GM19467 (cell line): ENCODE measurements around the gene REEP5.
"Not testable (repeated sequence)": the region's sequence is repeated elsewhere in the genome, so short reads cannot be mapped to it uniquely, and the experiment has no call there.

Source experiments
- ATAC-seq: cut with Tn5 transposase; IDR thresholded peaks from one replicate; pipeline ENCODE4 v1.9.1; 2021; ENCODE audit warnings: mild to moderate bottlenecking, moderate library complexity; ENCODE audit not compliant: unreplicated experiment

REEP5 gene

DNA sequence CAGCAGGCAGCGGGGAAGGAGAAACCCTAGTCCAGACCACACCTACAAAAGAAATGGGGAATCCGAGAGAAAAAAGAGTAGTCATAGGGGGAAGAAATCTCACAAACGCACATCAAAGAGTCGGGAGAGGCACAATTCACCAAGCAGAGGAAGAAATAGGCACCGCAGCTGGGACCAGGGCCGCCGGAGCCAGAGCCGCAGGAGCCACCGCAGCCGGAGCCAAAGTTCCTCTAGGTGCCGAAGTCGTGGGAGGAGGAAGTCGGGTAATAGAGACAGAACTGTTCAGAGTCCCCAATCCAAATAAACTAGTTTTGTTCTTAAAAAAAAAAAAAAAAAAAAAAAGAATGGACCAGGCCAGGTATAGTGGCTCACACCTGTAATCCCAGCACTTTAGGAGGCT is 29.3 kb downstream of the REEP5 start:
- no peak for ATAC-seq

DNA sequence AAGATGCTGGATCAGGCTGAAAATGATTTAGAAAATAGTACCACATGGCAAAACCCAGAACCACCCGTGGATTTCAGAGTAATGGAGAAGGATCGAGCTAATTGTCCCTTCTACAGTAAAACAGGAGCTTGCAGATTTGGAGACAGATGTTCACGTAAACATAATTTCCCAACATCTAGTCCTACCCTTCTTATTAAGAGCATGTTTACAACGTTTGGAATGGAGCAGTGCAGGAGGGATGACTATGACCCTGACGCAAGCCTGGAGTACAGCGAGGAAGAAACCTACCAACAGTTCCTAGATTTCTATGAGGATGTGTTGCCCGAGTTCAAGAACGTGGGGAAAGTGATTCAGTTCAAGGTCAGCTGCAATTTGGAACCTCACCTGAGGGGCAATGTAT is 30.0 kb downstream of the REEP5 start:
- not testable (repeated sequence) for ATAC-seq

DNA sequence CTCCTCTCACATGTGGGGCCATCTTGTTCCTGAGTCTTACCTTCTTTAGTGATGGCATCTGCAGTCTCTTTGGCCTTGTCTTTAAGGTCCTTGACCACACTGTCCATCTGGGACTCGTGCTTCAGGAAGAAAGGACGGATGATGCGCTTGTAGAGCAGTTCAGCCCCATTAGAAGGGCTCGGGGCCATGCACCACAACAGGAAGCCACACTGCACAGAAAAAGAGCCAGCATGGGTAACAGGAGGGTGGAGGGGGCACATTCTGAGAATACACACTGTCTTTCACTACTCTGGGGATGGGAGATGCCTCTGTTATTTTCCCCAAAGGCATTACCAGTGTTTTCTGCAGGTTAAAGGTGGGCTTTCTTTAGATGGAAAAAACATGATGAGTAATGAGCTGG is 35.1 kb downstream of the REEP5 start:
- no peak for ATAC-seq

DNA sequence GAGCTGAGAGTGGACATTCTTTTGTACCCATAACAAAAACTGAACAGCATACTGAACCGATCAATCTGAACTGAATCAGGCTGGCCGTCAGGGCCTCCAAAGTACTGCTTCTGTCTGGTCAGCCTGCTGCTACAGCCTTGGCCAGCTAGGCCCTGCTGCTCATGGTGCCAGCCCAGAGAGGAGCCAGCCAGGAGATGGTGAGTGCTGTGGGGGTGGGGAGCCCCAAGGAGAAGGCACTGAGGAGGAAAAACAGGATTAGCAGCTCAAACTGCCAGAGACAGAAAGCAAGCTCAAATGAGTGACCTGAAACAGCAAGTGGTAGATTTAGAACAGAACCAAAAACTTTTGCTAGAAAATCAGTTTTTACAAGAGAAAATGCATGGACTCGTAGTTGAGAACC is 37.0 kb downstream of the REEP5 start:
- ATAC-seq: no peak

DNA sequence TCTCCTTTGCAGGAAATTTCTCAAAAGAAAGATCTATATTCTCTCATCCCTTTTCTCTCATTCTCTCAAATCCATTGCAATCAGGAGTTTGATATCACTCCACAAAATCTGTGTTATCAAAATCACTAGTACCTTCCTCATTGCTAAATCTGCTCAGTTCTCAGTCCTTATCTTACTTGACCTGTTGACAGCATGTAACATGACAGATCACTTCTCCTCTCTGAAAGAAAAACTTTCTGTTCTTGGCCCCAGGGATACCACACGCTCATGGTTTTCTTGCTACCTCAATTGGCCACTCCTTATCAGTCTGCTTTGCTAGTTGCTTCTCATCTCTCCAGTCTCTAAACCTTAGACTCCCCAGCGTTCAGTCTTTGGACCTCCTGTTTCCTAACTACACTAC is 38.8 kb downstream of the REEP5 start:
- no peak for ATAC-seq

DNA sequence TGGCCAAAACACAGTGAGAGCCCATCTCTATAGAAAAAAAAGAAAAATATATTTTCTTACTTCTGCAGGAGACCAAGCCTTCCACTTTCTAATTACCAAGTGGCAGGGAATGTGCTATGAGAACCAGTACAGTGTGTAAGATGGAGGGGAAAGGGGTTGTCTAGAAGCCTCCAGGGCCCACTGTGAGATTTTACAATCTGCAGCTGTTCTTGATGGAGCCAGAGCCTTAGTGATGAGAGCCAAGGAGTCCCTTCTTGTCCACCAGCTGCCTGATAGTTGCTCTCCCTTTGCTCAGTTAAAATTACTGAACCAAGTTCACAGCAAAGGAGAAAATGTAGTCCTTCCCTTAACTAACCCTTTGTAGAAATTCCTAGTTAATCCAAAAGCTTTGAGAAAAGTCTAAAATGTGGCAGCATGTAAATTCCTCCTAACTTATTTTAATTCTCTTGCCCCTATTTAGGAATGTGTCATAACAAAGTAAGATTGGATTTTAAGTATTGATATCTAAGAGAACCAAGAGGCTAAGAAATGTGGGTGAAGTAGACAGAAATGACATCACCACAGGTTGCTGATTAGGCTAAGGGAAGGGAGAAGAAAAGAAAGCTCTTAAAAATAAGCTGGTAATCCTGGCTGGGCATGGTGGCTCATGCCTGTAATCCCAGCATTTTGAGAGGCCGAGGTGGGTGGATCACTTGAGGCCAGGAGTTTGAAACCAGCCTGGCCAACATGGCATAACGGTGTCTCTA is 41.6 kb downstream of the REEP5 start:
- no peak for ATAC-seq

DNA sequence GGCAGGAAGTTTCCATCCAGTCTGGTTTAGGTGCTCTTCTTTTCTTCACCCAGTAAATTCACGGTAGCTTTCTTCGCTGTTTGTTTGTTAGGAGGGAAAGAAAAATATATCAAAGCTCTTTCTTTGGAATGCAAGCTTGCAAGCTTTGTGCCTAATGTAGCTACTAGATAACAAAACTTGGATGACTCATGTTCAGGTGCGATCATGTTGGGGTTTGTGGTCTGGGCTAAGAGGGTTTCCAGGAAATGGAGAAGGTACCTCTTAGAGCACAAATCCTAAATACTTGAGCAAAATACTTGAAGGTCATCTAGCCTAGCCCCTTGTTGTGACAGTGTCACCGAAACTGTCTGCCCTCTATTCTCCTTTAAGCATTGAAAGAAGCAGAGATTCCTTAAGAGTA is 43.3 kb downstream of the REEP5 start:
- no peak for ATAC-seq

DNA sequence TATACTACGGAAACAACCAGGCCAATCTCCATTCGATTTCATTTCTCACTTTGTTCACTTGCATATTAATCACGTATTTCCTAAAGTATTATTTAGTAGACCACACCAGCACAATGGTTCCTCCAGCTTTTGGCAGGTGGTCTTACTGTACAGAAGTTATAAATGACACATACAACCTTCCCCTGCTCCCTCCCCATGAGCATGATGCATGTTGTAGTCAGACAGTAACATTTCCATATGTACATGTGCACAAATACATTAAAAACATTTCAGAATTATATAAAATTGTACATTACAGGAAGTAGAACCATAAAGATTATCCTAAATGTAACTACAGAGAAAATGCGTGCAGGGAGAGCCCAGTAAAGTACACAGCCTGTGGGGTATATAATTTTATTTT is 43.9 kb downstream of the REEP5 start:
- ATAC-seq: no peak

DNA sequence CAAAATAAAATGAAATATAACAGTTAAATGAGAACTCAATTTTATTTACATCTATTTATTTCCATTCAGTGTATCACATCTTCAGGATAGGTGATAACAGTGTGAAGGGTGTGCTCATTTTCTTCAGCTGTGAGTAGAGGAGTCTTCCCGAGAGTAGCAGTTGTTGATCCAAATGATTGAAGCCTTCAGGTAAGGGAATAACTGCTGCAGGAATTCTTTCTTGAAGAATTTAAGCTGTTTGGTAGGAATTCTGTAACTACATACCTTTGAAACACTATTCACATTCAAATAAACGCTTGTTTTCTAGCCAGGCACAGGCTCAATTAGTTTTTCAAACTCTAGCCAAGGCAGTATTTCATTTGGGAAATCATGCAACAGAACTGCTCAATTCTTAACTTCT is 45.7 kb downstream of the REEP5 start:
- ATAC-seq: no peak

DNA sequence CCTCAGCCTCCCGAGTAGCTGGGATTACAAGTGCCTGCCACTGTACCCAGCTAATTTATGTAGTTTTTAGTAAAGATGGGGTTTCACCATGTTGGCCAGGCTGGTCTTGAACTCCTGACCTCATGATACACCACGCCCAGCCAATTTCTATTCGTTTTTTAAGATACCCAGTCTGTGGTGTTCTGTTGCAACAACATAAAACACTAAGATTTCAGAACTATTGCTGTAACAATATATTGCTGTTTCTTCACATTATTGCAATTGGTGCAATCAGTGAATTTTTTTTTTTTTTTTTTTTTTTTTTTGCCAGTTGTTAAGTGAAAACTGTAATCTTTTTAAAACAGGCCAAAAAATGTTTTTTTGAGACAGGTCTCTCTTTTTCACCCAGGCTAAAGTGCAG is 51.1 kb downstream of the REEP5 start:
- no peak for ATAC-seq

DNA sequence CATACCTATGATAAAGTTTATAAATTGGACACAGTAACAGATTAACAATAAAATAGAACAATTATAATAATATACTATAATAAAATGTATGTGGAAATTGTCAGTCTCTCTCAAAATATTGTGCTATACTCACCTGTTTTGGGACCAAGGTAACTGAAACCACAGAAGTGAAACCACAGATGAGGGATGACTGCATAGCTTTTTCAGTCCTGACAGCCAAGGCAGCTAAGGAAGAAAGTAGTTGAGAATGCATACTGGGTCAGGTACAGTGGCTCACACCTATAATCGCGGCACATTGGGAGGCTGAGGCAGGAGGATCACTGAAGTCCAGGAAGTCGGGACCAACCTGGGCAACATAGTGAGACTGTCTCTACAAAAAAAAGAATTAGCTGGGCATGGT is 52.1 kb downstream of the REEP5 start:
- peak; percentile 58 for ATAC-seq

DNA sequence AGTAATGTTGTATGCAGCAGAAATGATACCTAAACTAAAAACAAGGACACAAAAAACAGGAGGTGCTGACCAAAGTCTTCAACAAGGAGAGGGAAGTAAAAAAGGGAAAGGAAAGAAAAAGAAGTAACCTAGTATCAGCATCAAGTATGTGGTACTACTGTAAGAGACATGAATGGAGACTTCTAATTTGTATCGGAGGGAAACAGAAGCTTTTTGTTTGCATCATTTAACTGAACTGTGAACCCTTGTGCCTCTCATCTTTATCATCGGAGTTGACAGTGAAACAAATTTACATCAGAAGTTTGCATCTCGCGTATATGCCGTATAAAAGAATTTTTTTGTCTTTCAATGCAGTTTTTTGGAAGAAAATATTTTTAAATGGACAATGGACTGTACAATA is 54.6 kb downstream of the REEP5 start:
- ATAC-seq: no peak

DNA sequence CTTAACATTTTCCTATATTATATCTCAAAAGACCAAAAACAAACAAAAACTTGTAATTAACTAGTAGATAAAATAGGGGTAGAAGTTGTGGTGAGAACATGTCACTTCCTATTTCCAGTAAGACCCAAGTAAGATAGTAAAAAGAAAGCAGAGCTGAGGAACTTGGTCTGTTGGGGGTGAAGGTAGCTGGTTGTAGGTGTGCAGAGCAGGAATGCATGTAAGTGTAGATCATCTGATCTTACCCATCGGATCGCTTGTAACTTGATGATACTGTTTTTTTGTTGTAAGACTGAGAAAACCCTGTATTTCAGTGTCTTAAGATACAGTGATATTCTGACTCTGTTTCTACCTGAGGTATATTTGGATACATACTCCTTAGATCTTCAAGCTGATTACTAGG is 55.3 kb downstream of the REEP5 start:
- no peak for ATAC-seq

DNA sequence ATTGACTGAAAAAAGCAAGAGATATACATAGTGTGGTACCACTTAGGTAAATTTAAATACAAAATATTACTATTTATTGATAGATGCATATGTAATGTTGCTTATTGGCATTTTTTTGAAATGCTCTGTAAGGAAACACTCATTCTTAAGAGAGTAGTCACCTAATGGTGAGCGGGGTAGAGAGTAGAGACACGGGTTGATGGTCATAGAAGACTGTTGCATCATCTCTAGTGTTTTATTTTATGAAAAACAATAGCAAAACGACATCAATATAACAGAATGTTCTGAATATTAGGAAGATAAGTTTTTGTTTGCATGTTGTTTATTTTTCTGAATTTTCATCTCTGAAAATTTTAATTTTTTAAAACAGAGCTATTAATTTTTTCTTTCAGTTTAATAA is 56.9 kb downstream of the REEP5 start:
- ATAC-seq: no peak

DNA sequence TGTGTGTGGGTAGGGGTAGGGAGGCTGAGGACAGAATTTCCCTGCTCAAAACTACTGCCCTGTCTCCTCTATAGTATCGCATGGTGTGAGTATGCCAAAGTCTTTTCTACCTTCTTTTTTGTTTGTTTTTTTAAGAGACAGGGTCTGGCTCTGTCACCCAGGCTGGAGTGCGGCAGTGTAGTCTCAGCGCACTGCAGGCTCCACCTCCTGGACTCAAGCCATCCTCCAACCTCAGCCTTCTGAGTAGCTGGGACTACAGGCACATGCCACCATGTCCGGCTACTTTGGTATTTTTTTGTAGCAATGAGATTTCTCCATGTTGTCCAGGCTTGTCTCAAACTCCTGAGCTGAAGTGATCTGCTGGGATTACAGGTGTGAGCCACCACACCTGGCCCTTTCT is 58.5 kb downstream of the REEP5 start:
- no peak for ATAC-seq

DNA sequence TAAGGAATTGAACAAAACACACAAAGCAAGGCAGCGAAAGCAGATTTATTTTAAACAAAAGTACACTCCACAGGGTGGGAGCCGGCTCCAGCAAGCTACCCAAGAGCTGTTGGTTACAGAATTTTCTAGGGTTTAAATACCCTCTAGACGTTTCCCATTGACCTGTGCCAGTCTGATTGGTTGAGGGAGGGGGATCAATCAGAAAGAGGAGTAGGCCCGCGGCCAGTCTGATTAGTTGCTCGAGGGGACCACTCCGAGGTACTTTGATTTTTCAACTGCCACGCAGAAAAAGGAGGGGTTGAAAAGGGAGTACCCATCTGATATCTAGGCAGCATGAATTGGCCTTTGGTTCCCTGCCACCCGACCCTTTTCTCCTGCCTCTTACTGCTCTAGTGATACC is 59.9 kb downstream of the REEP5 start:
- ATAC-seq: no peak

DNA sequence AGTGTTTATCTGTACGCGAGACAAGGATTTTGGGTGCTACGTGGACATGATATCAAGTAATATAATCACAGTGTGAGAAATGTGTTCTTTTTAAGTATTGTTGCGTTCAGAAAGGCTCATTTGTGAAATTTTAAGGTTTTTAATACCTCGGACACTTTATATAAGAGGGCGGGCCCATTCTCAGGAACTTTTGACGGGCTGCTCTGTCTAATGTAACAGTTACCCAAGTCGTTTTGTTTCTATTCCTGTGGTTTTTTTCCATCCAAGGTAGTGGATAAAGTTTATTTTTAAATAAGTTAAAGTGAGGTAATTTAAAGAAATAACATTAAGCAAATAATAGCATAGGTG is 60.4 kb downstream of the REEP5 start:
- ATAC-seq: no peak

DNA sequence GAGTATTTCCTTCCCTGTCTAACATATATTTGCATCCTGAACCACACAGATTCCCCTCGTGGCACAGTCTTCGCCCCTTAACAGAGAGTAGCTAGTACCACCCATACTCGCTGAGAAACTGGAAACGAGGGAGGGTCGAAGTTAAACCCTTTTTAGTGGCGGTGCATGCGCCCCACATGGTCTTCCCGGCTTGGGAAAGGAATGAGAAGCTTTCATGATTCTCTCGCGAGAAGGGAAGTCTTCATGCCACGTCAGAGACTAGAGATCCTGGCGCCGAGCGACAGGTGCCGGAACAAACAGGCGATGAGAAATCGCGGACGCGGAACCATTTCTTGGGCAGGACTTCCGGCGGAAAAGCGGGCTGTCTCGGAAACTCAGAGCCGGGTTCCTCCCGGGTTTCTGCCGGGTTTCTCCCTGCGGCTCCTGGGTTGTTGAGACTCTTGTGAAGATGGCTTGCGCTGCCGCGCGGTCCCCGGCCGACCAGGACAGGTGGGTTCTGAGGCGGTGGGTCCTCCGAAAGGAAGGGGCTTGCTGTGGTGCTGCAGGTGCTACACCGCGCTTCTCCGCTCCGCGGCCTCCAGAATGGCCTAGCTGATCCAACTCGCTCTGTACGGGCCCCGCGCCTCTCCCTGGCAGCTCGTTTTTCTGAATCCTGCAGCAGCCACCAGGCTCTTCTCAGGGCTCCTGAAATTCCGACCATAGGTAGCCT is 60.9 kb downstream of the REEP5 start, which contains the start of gene SRP19:
TSS of gene SRP19 (plus strand) at position 359 of the 709 bp plus-strand sequence. CDS start at position 449, 90 bp downstream.
- peak; percentile 99 for ATAC-seq

DNA sequence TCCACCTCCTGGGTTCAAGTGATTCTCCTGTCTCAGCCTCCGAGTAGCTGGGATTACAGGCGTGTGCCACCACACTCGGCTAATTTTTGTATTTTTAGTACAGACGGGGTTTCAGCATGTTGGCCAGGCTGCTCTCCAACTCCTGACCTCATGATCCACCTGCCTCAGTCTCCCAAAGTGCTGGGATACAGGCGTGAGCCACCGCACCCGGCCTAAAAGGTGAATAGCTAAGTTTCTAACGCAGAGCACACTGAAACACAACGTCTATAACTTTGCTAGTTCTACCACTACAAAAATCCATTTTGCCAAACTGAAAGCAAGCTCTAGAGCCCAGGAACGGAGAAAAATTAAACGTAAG is 61.5 kb downstream of the REEP5 start:
- ATAC-seq: not testable (repeated sequence)

DNA sequence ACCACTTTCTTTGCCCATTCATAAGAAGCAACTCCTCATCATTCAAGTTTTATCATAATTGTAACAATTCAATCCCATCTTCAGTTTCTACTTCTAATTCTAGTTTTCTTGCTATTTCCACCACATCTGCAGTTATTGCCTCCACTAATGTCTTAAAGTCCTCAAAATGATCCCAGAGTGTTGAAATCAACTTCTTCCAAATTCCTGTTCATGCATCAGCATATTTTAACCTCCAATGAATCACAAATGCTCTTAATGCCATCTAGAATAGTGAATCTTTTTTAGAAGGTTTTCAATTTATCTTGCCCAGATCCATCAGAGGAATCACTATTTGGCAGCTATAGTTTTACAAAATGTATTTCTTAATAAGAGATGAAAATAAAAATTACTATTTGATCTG is 64.2 kb downstream of the REEP5 start:
- no peak for ATAC-seq

DNA sequence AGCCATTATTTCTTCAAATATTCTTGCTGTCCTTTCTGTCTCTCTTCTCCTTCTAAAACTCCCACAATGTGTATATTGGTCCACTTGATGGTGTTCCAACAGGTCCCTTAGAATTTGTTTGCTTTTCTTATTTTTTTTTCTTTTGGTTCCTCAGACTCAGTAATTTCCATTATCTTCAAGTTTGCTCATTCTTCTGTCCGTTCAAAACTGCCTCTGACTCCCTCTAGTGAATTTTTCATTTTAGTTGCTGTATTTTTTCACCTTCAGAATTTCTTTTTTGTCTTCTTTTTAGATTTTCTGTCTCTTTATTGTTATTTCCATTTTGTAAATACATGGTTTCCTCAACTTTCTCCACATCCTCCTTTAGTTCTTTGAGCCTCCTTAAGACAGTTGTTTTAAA is 67.4 kb downstream of the REEP5 start:
- no peak for ATAC-seq

DNA sequence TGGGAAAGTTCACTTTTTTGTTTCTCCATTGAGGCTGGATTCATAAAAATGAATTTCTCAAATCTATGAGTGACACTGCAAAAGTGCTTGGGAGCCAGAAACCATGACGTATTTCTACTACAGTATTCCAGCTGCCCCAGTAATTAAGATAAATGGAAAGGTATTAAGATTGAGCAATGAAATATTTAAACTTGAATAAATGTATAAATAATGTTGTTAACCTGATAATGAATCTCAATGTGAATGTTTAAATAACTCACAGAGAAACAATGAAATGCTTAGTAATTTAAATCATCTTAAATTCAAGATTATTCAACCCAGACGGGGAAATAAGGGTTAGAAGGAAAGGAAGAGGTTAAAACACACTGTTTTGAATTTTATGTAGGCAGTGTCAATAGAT is 72.1 kb downstream of the REEP5 start:
- no peak for ATAC-seq
